HCT116 (cell line): Measurements from ENCODE around the gene MGRN1. TPM values are rescaled to one million over a fixed set of nuclear protein-coding genes. Genes with fewer than 3 reads are reported as not detected.

Experiments
- ATAC-seq: fragments of 200-7000 bp; cut with Tn5 transposase; 2 replicates; pipeline ENCODE4 v1.9.1; 2020; ENCODE audit warnings: mild to moderate bottlenecking, moderate library complexity
- BruUV-seq: library from RNA; stranded (reverse); fragments of 400-500 nt; replicated peaks from 2 replicates; lab custom pipeline; 2021; lab: Mats Ljungman, UMichigan
- CTCF ChIA-PET: fragments of 300-600 bp; sonication (Branson Sonifier 250); formaldehyde crosslinking; loops from one replicate; lab custom pipeline; 2021; ENCODE audit warnings: antibody characterized with exemption; lab: Charles Lee
- POLR2A ChIA-PET: fragments of 300-600, 350-600 bp; sonication (Branson Sonifier 250); formaldehyde crosslinking; loops from one replicate; lab custom pipeline; 2021; ENCODE audit warnings: antibody characterized with exemption; lab: Charles Lee
- RAD21 ChIA-PET, 2 experiments: fragments of 300-600 bp; sonication (Branson Sonifier 250); formaldehyde crosslinking; loops; one replicate each; lab custom pipeline; 2023; ENCODE audit warnings: low total read pairs in 2 of 2; ENCODE audit not compliant: uncharacterized antibody in 2 of 2, unreplicated experiment in 2 of 2, low non-redundant PET in 1 of 2; lab: Charles Lee
- DNase-seq: peaks from one replicate; pipeline ENCODE4 v3.0.0-alpha.2; 2010; ENCODE audit warnings: low read depth, low spot score
- H2AFZ ChIP-seq: fragments of 200-600 bp; shearing (Covaris generic), sonication (generic); 2 replicates; pipeline ENCODE4 v1.6.1; 2017; ENCODE audit warnings: low read depth, mixed run types, mixed read lengths, antibody characterized with exemption, low read length; ENCODE audit not compliant: poor library complexity, severe bottlenecking
- H3K27ac ChIP-seq: 2 replicates; pipeline ENCODE4 v1.5.1; 2012; ENCODE audit warnings: low read depth, low read length
- H3K27me3 ChIP-seq: fragments of 200-600 bp; sonication (generic); 2 replicates; pipeline ENCODE4 v1.6.1; 2016; ENCODE audit warnings: mixed run types, low read length, mixed read lengths; ENCODE audit not compliant: insufficient read depth
- H3K36me3 ChIP-seq, 2 experiments: fragments of 200-500 bp in 1 of 2; fragments of 200-600 bp in 1 of 2; sonication (Bioruptor generic) in 1 of 2; sonication (generic) in 1 of 2; 2 replicates each; pipeline versions ENCODE4 v1.5.1 to v1.6.1; 2014 to 2016; ENCODE audit warnings: low read length in 2 of 2, inconsistent platforms in 1 of 2, mixed read lengths in 1 of 2, mixed run types in 1 of 2; ENCODE audit not compliant: insufficient read depth in 2 of 2, control insufficient read depth in 1 of 2
- H3K4me1 ChIP-seq, 2 experiments: fragments of 200-600 bp in 1 of 2; sonication (generic) in 1 of 2; 2 replicates each; pipeline versions ENCODE4 v1.5.1 to v1.6.1; 2012 to 2017; ENCODE audit warnings: low read length in 2 of 2, inconsistent platforms in 1 of 2, mild to moderate bottlenecking in 1 of 2, mixed read lengths in 1 of 2, mixed run types in 1 of 2, moderate library complexity in 1 of 2; ENCODE audit not compliant: insufficient read depth in 2 of 2, control insufficient read depth in 1 of 2
- H3K4me2 ChIP-seq: fragments of 200-600 bp; sonication (generic); 2 replicates; pipeline ENCODE4 v1.6.1; 2017; ENCODE audit warnings: mixed run types, low read length, mixed read lengths
- H3K4me3 ChIP-seq, 2 experiments: fragments of 200-600 bp in 1 of 2; sonication (generic) in 1 of 2; replicated peaks in 1 of 2; 2 replicates each; pipeline ENCODE4 v1.5.1; 2011 to 2016; ENCODE audit warnings: low read length in 2 of 2, control low read depth in 1 of 2, low read depth in 1 of 2, mild to moderate bottlenecking in 1 of 2, mixed read lengths in 1 of 2, mixed run types in 1 of 2
- H3K79me2 ChIP-seq: fragments of 200-600 bp; sonication (generic); 2 replicates; pipeline ENCODE4 v1.6.1; 2017; ENCODE audit warnings: mild to moderate bottlenecking, mixed run types, low read length, moderate library complexity, mixed read lengths; ENCODE audit not compliant: insufficient read depth
- H3K9ac ChIP-seq: fragments of 200-600 bp; sonication (generic); 2 replicates; pipeline ENCODE4 v1.6.1; 2016; ENCODE audit warnings: low read length, mixed read lengths
- H3K9me2 ChIP-seq: fragments of 200-600 bp; sonication (generic), shearing (Covaris generic); 2 replicates; pipeline ENCODE4 v1.6.1; 2017; ENCODE audit warnings: mixed run types, mild to moderate bottlenecking, moderate library complexity; ENCODE audit not compliant: insufficient read depth
- H3K9me3 ChIP-seq, 2 experiments: fragments of 200-500 bp in 1 of 2; fragments of 200-600 bp in 1 of 2; sonication (Bioruptor generic) in 1 of 2; sonication (generic) in 1 of 2; 2 replicates each; pipeline ENCODE4 v1.6.1; 2014 to 2017; ENCODE audit warnings: low read length in 2 of 2, mixed read lengths in 2 of 2, inconsistent platforms in 1 of 2, low read depth in 1 of 2, mild to moderate bottlenecking in 1 of 2, mixed run types in 1 of 2, moderate library complexity in 1 of 2; ENCODE audit not compliant: control insufficient read depth in 1 of 2, insufficient read depth in 1 of 2
- H4K20me1 ChIP-seq: fragments of 200-600 bp; sonication (generic), shearing (Covaris generic); 2 replicates; pipeline ENCODE4 v1.6.1; 2017; ENCODE audit warnings: mixed run types, mild to moderate bottlenecking, moderate library complexity; ENCODE audit not compliant: insufficient read depth
- EGR1 ChIP-seq: IDR thresholded peaks from 2 replicates; pipeline ENCODE4 v1.6.1; 2012; ENCODE audit warnings: low read depth
- ELF1 ChIP-seq: IDR thresholded peaks from 2 replicates; pipeline ENCODE4 v1.6.1; 2012; ENCODE audit warnings: low read depth, borderline replicate concordance
- FOSL1 ChIP-seq: IDR thresholded peaks from 2 replicates; pipeline ENCODE4 v1.6.1; 2012; ENCODE audit warnings: low read depth
- POLR2AphosphoS5 ChIP-seq: IDR thresholded peaks from 2 replicates; pipeline ENCODE4 v1.6.1; 2011; ENCODE audit warnings: mild to moderate bottlenecking, low read depth, low read length, moderate library complexity
- SIN3A ChIP-seq: IDR thresholded peaks from 2 replicates; pipeline ENCODE4 v1.6.1; 2012; ENCODE audit warnings: low read depth
- ZFX ChIP-seq: fragments of 450-650 bp; IDR thresholded peaks from 2 replicates; pipeline ENCODE4 v1.6.1; 2017
- intact Hi-C: fragments of 100-400 bp; cut with micrococcal nuclease; formaldehyde crosslinking; loops from 2 replicates; pipeline ENCODE4 v1.10.0; 2022
- total RNA-seq: library from RNA; stranded (reverse); gene quantifications from one replicate; pipeline ENCODE4 v1.2.1, GENCODE V29; 2021; ENCODE audit not compliant: unreplicated experiment
- TF ChIP-seq, protein P1 (sequence below): IDR thresholded peaks from 2 replicates; pipeline ENCODE4 v1.6.1; 2012; ENCODE audit warnings: low read depth
- TF ChIP-seq, protein P2 (sequence below): IDR thresholded peaks from 2 replicates; pipeline ENCODE4 v1.6.1; 2012
- TF ChIP-seq, protein P3 (sequence below): IDR thresholded peaks from 2 replicates; pipeline ENCODE4 v1.6.1; 2012

The MGRN1 gene
- total RNA-seq, 1 experiment from 2014 or later = 50.6 TPM

DNA sequence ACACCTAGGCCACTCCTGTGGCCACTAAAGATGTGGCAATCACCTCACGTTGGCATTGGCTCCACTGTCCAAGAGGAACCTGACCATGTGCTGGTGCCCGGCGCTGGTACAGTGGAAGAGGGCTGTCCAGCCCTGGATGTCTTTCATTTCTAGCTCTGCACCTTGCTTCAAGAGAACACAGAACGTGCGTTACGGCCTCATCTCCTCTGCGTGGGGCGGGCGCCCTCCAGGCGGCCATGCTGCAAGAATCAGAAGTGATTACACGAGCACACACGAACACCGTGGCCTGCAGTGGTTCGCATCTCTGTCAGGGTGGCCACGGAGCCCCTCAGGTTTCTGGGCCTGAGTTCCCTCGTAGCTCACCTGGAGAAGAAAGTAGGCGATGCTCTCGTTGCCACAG lies 102.0 kb downstream of the MGRN1 start:
- H3K9ac ChIP-seq = no peak overlapping the region
- no TSS peak for BruUV-seq
- POLR2A ChIA-PET = no interaction called here
- intact Hi-C loops = no loop called here
- TF ChIP-seq, protein P1, sequence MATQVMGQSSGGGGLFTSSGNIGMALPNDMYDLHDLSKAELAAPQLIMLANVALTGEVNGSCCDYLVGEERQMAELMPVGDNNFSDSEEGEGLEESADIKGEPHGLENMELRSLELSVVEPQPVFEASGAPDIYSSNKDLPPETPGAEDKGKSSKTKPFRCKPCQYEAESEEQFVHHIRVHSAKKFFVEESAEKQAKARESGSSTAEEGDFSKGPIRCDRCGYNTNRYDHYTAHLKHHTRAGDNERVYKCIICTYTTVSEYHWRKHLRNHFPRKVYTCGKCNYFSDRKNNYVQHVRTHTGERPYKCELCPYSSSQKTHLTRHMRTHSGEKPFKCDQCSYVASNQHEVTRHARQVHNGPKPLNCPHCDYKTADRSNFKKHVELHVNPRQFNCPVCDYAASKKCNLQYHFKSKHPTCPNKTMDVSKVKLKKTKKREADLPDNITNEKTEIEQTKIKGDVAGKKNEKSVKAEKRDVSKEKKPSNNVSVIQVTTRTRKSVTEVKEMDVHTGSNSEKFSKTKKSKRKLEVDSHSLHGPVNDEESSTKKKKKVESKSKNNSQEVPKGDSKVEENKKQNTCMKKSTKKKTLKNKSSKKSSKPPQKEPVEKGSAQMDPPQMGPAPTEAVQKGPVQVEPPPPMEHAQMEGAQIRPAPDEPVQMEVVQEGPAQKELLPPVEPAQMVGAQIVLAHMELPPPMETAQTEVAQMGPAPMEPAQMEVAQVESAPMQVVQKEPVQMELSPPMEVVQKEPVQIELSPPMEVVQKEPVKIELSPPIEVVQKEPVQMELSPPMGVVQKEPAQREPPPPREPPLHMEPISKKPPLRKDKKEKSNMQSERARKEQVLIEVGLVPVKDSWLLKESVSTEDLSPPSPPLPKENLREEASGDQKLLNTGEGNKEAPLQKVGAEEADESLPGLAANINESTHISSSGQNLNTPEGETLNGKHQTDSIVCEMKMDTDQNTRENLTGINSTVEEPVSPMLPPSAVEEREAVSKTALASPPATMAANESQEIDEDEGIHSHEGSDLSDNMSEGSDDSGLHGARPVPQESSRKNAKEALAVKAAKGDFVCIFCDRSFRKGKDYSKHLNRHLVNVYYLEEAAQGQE = no peak
- TF ChIP-seq SIN3A (no peak), POLR2AphosphoS5 (no peak), FOSL1 (no peak), EGR1 (no peak), ZFX (no peak), ELF1 (no peak)
- TF ChIP-seq, protein P2, sequence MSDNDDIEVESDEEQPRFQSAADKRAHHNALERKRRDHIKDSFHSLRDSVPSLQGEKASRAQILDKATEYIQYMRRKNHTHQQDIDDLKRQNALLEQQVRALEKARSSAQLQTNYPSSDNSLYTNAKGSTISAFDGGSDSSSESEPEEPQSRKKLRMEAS = no peak
- TF ChIP-seq, protein P3, sequence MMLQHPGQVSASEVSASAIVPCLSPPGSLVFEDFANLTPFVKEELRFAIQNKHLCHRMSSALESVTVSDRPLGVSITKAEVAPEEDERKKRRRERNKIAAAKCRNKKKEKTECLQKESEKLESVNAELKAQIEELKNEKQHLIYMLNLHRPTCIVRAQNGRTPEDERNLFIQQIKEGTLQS = no peak
- TF ChIP-seq, all 23 proteins: peak for 0
- Histone ChIP-seq H3K4me3 (no peak overlapping the region), H3K27ac (no peak overlapping the region), H3K27me3 (no peaks in the 10 kb centered on the region), H2AFZ (no peak overlapping the region), H3K4me2 (no peak overlapping the region), H3K79me2 (peaks cover 6% of the 10 kb centered on the region; the same call in 1 of the 2 replicates), H3K9me2 (no peaks in the 10 kb centered on the region), H4K20me1 (no peaks in the 10 kb centered on the region), H3K4me1 (no peaks in the 10 kb centered on the region), H3K9me3 (no peaks in the 10 kb centered on the region), H3K36me3 (peaks cover 6 to 23% of the 10 kb centered on the region in 2 experiments; a peak in 3 of 4 replicates)
- ATAC-seq (no peak), DNase-seq (no peak)
- ChIA-PET RAD21 (no interaction called here), CTCF (no interaction called here)
